ENCODE results near the gene PIWIL1.

GRCh38 chr12:130316251-130316650 lies 21.4 kb upstream of the PIWIL1 start:
- TF ChIP-seq CTCF (IDR thresholded peaks at IDR 0.05) (no peak), JUND (IDR thresholded peaks at IDR 0.05) (no peak), REST (IDR thresholded peaks at IDR 0.05; ENCODE audit: low read depth, low read length) (no peak), TAF1 (IDR thresholded peaks at IDR 0.05; ENCODE audit: borderline replicate concordance, low read depth, low read length) (no peak), MXI1 (IDR thresholded peaks at IDR 0.05; ENCODE audit: low read depth, low read length) (no peak), SIN3A (IDR thresholded peaks at IDR 0.05; ENCODE audit: borderline replicate concordance, low read depth, low read length) (no peak), POLR2AphosphoS5 (IDR thresholded peaks at IDR 0.05; ENCODE audit: low read depth, low read length) (no peak), RFX5 (IDR thresholded peaks at IDR 0.05; ENCODE audit: low read length) (no peak), USF1 (IDR thresholded peaks at IDR 0.05; ENCODE audit: borderline replicate concordance, low read depth) (no peak), PBX3 (IDR thresholded peaks at IDR 0.05) (no peak), FOXM1 (IDR thresholded peaks at IDR 0.05; ENCODE audit: low read depth) (no peak), GATA2 (CRISPR knock-in tag; IDR thresholded peaks at IDR 0.05) (no peak)
